Endodermal cell (in vitro differentiated cells): ENCODE measurements around the gene ARHGAP5. TPM values are rescaled to one million over a fixed set of nuclear protein-coding genes. Genes with fewer than 3 reads are reported as not detected.

Experiments
- DNase-seq: peaks from one replicate; pipeline ENCODE4 v3.0.0-alpha.2; 2017
- H3K27ac ChIP-seq: 2 replicates; pipeline ENCODE4 v1.5.1; 2013; ENCODE audit warnings: mild to moderate bottlenecking, low read depth, low read length, moderate library complexity
- H3K27me3 ChIP-seq: 2 replicates; pipeline ENCODE4 v1.6.1; 2013; ENCODE audit warnings: mild to moderate bottlenecking, low read length, moderate library complexity; ENCODE audit not compliant: insufficient read depth, control insufficient read depth, poor library complexity, severe bottlenecking
- H3K36me3 ChIP-seq: 2 replicates; pipeline ENCODE4 v1.7.0; 2013; ENCODE audit warnings: mild to moderate bottlenecking, low read length, moderate library complexity; ENCODE audit not compliant: control insufficient read depth, insufficient read depth
- H3K4me1 ChIP-seq: one replicate; pipeline ENCODE4 v1.7.0; 2013; ENCODE audit warnings: low read length; ENCODE audit not compliant: control insufficient read depth, insufficient read depth
- H3K4me3 ChIP-seq: 2 replicates; pipeline ENCODE4 v1.5.1; 2013; ENCODE audit warnings: mild to moderate bottlenecking, low read length, moderate library complexity
- H3K9ac ChIP-seq: 2 replicates; pipeline ENCODE4 v1.6.1; 2013; ENCODE audit warnings: mild to moderate bottlenecking, low read length, moderate library complexity; ENCODE audit not compliant: poor library complexity, severe bottlenecking; ENCODE audit errors: extremely low read depth
- H3K9me3 ChIP-seq: 2 replicates; pipeline ENCODE4 v1.6.1; 2013; ENCODE audit warnings: mild to moderate bottlenecking, low read length, moderate library complexity; ENCODE audit not compliant: control insufficient read depth
- H3K27ac Mint-ChIP-seq: 2 replicates; pipeline ENCODE4 v1.8.0; 2020; ENCODE audit warnings: mixed read lengths
- H3K27me3 Mint-ChIP-seq: 2 replicates; pipeline ENCODE4 v1.8.0; 2021; ENCODE audit warnings: mild to moderate bottlenecking, mixed read lengths; ENCODE audit not compliant: insufficient read depth
- H3K36me3 Mint-ChIP-seq: 2 replicates; pipeline ENCODE4 v1.8.0; 2020; ENCODE audit warnings: low read depth, mixed read lengths
- H3K4me1 Mint-ChIP-seq: 2 replicates; pipeline ENCODE4 v1.8.0; 2020; ENCODE audit warnings: mixed read lengths
- H3K4me3 Mint-ChIP-seq: 2 replicates; pipeline ENCODE4 v1.8.0; 2020; ENCODE audit warnings: mild to moderate bottlenecking, moderate library complexity, mixed read lengths
- H3K9me3 Mint-ChIP-seq: 2 replicates; pipeline ENCODE4 v1.8.0; 2020; ENCODE audit warnings: mild to moderate bottlenecking, mixed read lengths
- CTCF ChIP-seq: fragments of 200-600 bp; sonication (generic); conservative IDR thresholded peaks from 2 replicates; pipeline ENCODE4 v1.5.0; 2021; ENCODE audit warnings: antibody characterized with exemption, mild to moderate bottlenecking
- WGBS, 2 experiments: methylation state at CpG; one replicate each; pipeline versions ENCODE4 v1.1.5 to v1.1.7; 2013; ENCODE audit warnings: missing lambda C conversion rate in 2 of 2, mixed read lengths in 1 of 2; ENCODE audit not compliant: insufficient coverage in 1 of 2, insufficient read length in 1 of 2; 5-methylcytosine and 5-hydroxymethylcytosine counted together
- total RNA-seq, 2 donors: library from RNA; stranded (reverse); fragmentation: NEBNext Ultra II Directional in 1 of 2; extraction: Animal tissue kit (Norgen Biotek cat#: 25700) in 1 of 2; gene quantifications; 2 replicates in 1 of 2; 3 replicates in 1 of 2; pipeline ENCODE4 v1.2.1, GENCODE V29; 2021

Gene ARHGAP5
- total RNA-seq, 2 donors from 2014 or later: 122 to 133 TPM

- H3K9me3 ChIP-seq: no peaks in the 10 kb centered on the region
- DNase-seq: peak; percentile 68
- H3K27me3 ChIP-seq: no peaks in the 10 kb centered on the region
- H3K4me3 ChIP-seq: no peak overlapping the region
- no peak overlapping the region for H3K27ac ChIP-seq
- H3K9me3 Mint-ChIP-seq: no peaks in the 10 kb centered on the region
- peaks cover 13% of the 10 kb centered on the region for H3K4me1 Mint-ChIP-seq
- H3K27me3 Mint-ChIP-seq: peaks cover 4% of the 10 kb centered on the region
- no peak overlapping the region for H3K4me3 Mint-ChIP-seq
- no peaks in the 10 kb centered on the region for H3K36me3 Mint-ChIP-seq
- peak; percentile 83 for TF ChIP-seq CTCF
- WGBS, 2 experiments: 92% methylated on average over 6 of the region's 6 CpGs; no CpG with 5 or more reads in 1 of the 2 experiments
- no peak overlapping the region for H3K9ac ChIP-seq
- H3K36me3 ChIP-seq: no peaks in the 10 kb centered on the region
- no peaks in the 10 kb centered on the region for H3K4me1 ChIP-seq
- H3K27ac Mint-ChIP-seq: no peak overlapping the region
These were observed 3.4 kb upstream of the ARHGAP5 start for GRCh38 chr14:32073537-32074189.

DNA sequence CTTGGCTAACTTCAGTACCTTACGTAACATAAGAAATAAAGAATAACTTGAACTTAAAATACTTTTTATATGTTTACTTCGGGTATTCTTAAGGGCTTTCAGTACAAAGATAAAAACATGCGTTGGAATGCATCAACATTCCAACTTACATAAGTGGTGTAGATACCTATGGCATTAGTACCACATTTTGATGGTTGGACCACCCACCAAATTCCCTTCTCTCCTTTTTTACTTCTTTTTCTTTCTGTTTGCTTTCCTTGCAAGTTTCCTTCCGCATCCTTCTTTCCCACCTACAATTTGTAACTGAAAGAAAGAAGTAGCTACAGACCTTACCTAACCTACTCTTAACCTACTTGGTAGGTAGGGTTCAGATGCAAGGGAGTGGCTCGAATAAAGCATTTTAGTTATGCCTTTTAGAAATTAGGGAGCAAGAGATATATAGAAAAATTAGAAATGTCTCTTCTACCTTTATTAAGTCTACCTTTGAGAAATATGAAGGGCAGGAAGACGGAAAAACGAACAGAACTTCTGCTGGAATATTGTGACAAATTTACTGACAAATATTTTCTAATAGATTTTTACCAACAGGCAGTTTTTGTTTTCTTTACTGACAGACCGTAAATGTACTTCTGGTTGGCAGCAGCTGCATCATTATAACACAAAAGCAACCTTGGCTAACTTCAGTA, 2.1 kb upstream of the ARHGAP5 start:
- H3K4me1 ChIP-seq: no peaks in the 10 kb centered on the region
- Mint-ChIP-seq H3K4me3 (peak overlapping the region; percentile 99), H3K9me3 (no peaks in the 10 kb centered on the region), H3K27ac (no peak overlapping the region), H3K4me1 (peaks cover 16% of the 10 kb centered on the region), H3K27me3 (peaks cover 4% of the 10 kb centered on the region), H3K36me3 (no peaks in the 10 kb centered on the region)
- TF ChIP-seq CTCF: no peak
- H3K4me3 ChIP-seq: peak overlapping the region; percentile 98
- peak overlapping the region; percentile 90 for H3K9ac ChIP-seq
- no peak overlapping the region for H3K27ac ChIP-seq
- no peaks in the 10 kb centered on the region for H3K36me3 ChIP-seq
- no peaks in the 10 kb centered on the region for H3K9me3 ChIP-seq
- 66% methylated on average over 7 of the region's 8 CpGs; no CpG with 5 or more reads in 1 of the 2 experiments for WGBS, 2 experiments
- H3K27me3 ChIP-seq: no peaks in the 10 kb centered on the region
- DNase-seq: no peak

DNA sequence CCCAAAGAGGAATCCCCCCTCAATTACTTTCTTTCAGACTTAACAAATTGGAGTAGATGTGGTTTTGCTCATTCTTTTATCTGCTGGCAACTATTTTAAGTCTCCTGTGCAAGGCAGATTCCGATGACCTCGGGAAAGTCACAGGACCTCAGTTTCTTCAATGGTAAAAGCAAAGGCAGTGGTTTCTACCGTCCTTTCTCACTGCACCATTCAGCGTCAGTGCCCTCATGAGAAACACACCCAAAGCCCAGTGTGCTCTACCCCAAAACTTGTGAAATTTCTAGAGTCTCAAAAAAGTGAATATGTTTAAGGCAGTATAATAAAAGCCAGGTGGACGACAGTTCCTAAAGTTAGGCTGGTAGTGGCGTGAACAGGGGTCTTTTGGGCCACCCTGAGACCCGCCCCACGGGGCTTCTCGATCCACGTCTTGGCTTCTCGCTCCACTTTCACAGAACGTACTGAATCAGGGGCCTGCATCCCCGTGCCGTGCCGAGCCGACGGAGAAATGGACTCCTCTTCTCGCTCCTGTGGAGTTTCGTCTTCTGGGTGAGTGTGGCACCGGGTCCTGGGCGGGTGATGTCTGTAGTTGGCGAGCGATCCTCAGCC, 1.3 kb upstream of the ARHGAP5 start:
- no peak for DNase-seq
- Mint-ChIP-seq H3K4me3 (peak overlapping the region; percentile 99), H3K36me3 (no peaks in the 10 kb centered on the region), H3K9me3 (no peaks in the 10 kb centered on the region), H3K27me3 (peaks cover 4% of the 10 kb centered on the region), H3K4me1 (peaks cover 20% of the 10 kb centered on the region), H3K27ac (peak overlapping the region; percentile 96)
- H3K36me3 ChIP-seq: no peaks in the 10 kb centered on the region
- H3K27me3 ChIP-seq: no peaks in the 10 kb centered on the region
- no peak for TF ChIP-seq CTCF
- WGBS, 2 experiments: 1 to 2% methylated on average over 11 to 23 of the region's 23 CpGs
- H3K4me1 ChIP-seq: no peaks in the 10 kb centered on the region
- peak overlapping the region; percentile 98 for H3K4me3 ChIP-seq
- peak overlapping the region; percentile 90 for H3K9ac ChIP-seq
- H3K27ac ChIP-seq: peak overlapping the region; percentile 93
- H3K9me3 ChIP-seq: no peaks in the 10 kb centered on the region
